Measurements from ENCODE around the gene EFNB3.

EFNB3 gene

DNA sequence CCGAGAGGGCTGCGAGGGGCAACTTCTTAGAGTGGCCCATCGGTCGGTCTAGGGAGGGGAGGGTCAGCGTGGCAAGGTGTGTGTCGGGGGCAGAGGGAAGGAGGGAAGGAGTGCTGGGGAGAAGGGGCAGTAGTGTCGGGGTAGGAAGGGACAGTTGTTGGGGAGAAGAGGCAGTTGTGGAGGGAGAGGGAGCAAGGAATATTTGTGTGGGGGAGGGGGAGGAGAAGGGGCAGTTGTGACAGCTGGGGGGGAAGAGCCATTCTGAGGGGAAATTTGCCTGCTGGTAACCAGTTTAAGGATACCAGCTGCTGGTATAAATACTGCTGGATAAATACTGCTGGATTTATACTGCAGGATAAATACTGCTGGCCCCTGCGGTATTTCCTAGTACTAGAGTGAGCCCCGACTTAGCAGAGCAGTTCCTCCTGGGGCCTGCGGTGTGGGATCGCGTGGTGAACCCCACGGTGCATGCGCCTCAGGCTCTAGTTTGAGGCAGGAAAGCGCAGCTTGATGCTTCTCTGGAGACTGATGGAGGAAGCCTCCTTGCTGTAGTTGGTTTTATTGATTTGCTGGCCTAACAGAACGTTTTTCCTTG lies 12.9 kb downstream of the EFNB3 start:
- DNase-seq (ENCODE audit: low read depth in 2 of 2): no peak

DNA sequence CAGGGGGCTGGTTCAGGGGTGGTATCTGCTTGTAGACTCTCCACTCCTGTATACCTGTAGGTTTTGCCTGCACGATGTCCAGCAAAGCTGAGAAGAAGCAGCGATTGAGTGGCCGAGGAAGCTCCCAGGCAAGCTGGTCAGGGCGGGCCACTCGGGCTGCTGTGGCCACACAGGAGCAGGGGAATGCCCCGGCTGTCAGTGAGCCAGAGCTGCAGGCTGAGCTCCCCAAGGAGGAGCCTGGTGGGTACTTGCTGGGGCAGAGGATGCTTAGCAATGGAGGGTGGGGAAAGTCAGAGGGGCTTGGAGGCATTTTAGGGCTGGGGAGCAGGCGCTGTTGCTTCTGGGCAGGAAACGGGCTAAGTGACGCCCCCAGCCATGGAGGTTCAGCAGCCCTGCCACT lies 14.7 kb downstream of the EFNB3 start:
- DNase-seq (ENCODE audit: low read depth in 2 of 2): no peak

DNA sequence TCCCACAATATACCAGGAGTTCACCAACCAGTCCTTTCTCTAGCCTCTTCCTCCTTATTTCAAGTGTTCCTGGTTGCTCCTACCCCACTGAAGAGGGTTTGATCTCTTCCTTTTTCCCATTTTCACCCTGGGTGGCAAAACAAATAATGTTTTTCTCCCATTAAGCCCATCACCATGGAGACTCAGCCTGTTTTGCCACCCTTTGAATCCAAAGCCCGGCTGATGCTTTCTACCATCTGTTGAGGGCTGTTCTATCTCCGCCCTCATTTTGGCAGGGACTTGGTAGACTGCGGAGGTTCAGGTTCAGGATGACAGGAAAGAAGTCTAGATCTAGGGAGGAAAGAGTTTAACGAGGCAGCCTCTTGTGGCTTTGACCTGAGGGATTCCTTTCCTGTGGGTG lies 15.1 kb downstream of the EFNB3 start:
- no peak for DNase-seq (ENCODE audit: low read depth in 2 of 2)

DNA sequence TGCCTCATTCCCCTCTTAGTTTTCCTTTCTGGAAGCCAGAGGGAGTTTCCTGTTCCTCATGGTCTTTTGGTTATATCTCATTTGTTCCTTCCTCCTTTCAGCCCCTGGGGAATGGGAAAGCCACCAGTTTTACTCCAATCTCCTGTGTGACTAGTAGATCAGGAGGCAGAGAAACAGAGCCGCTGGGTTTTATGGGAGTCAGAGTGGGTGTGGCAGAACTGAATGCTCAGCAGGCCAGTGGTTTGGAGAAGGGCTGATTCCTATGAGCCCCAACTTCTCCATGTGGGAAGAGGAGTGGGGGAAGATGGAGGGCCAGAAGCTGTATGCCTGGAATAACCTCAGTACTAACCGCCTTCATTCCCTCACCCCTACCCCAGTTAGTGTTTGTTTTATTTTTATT lies 16.6 kb downstream of the EFNB3 start:
- DNase-seq (ENCODE audit: low read depth in 2 of 2): no peak

DNA sequence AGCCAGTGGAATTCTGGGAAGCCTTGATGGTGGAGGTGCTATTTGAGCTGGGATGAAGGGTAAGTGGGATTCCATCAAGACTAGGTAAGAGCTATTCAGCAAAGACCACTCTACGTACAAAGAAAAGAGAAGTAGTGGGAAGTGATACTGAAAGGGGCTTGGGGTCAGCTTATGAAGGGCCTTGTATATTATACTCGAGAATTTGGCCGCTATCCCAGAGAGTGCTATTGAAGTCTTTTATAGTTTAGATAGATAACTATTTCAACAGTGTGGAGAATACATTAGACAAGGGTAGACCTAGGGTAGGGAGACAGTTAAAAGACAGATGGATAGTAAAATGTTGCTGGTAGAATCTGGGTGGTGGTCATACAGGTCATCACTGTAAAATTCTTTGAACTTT lies 22.9 kb downstream of the EFNB3 start:
- DNase-seq (ENCODE audit: low read depth in 2 of 2): no peak

DNA sequence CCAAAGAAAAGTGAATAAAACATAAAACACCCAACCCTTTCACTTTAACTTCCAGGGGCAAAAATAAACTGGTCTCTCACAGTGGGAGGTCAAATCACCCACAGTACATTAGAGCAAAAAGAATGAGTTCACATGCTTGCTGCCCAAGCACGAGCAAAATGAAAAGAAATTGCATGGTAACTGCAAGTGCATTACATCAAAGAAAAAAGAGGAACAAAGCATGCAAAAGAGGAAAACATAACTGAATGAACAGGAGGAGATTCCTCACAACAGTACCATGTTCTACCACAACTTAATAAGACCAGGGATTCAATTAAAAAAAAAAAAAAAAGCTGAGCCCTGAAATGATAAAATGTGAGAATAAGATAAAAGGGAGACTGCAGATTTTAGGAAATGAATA lies 24.8 kb downstream of the EFNB3 start:
- no peak for DNase-seq (ENCODE audit: low read depth in 2 of 2)

DNA sequence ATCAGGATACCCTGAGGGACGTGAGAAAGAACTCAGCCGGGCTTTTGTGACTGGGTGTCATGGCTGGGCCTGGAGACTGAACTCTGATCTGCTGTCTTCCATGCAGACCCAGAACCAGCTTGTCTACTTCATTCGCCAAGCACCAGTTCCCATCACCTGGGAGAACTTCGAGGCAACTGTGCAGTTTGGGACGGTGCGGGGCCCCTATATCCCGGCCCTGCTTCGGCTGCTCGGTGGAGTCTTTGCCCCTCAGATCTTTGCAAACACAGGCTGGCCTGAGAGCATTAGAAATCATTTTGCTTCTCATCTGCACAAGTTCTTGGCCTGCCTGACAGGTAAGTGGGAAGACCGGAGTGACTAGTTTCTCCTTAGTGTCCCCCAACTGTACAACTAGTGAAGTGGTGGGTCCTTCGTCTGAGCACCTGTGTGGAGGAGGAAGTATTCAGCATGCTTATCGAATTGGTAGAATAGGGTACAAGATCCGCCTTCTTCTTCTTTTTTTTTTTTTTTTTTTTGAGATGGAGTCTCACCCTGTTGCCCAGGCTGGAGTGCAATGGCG lies 28.1 kb downstream of the EFNB3 start:
- no peak for DNase-seq (ENCODE audit: low read depth in 2 of 2)

- no peak for DNase-seq (ENCODE audit: low read depth in 2 of 2)
These were observed 32.6 kb downstream of the EFNB3 start for GRCh38 chr17:7737601-7738000.

GRCh38 chr17:7739746-7740145 lies 34.7 kb downstream of the EFNB3 start:
- no peak for DNase-seq (ENCODE audit: low read depth in 2 of 2)

GRCh38 chr17:7740481-7741001 lies 35.5 kb downstream of the EFNB3 start:
- DNase-seq (ENCODE audit: low read depth in 2 of 2): no peak

DNA sequence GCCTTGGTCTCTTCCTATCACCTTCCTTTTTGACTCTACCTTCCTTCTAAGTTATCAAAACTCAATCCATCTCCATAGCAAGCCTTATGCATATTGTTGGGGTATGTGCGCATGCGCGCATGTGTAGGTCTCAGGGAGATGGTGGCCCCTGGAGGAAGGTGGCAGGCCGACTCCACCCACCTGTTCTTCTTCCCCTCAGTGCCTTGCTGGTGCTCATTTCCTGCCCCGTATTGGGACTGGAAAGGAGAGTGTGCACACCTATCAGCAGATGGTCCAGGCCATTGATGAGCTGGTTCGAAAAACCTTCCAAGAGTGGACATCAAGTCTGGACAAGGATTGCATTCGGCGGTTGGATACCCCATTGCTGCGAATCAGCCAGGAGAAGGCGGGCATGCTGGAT lies 37.7 kb downstream of the EFNB3 start:
- no peak for DNase-seq (ENCODE audit: low read depth in 2 of 2)

DNA sequence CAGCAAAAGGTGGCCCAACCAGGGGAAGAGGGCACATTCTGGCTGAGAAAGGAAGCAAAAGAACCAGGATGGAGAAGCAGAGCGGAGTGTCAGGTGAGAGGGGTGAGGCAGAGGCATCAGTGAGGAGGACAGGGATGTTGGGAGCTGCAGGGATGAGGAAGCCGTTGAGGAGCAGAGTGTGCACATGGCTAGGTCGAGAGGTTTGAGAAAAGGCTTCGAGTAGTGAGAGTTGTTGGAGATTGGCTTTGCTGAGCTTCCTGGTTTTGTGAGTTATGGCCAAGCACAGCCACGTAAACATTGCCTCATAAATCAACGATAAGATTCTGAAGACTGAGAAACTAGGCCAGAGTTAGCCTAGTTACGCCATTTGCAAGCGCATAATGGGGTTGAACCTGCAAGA lies 39.4 kb downstream of the EFNB3 start:
- no peak for DNase-seq (ENCODE audit: low read depth in 2 of 2)

DNA sequence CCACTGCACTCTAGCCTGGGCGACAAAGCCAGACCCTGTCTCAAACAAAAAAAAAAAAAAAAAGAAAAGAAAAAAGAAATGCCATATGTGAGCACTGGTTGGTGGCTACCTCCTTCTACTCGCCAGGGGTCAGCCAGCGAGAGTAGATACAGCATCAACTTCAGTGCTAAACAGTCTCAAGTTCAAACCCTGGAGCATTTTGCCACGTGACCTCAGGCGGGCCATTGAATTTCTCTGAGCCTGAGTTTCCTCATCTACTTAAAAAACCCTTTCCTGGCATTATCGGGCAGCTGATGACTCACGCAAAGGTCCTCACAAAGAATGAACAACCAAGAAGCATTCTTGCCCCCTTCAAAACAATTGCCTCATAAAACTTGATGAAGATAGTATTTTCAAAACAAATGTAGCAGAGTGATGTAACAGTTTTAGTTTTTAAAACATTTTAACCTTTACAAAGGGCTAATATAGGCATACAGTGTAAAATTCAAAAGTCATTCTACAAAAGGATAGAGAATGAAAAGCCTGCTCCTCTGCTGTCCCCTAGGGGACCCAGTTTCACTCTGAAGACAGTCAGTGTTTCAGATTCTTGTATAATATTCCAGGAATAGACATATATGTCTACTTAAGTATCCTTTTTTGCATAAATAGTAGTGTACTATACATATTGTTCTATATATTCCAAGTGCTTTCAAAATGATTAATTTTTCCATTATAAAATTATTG lies 40.9 kb downstream of the EFNB3 start:
- DNase-seq (ENCODE audit: low read depth in 2 of 2): no peak

GRCh38 chr17:7747635-7748071 lies 42.7 kb downstream of the EFNB3 start:
- DNase-seq (ENCODE audit: low read depth in 2 of 2): no peak

DNA sequence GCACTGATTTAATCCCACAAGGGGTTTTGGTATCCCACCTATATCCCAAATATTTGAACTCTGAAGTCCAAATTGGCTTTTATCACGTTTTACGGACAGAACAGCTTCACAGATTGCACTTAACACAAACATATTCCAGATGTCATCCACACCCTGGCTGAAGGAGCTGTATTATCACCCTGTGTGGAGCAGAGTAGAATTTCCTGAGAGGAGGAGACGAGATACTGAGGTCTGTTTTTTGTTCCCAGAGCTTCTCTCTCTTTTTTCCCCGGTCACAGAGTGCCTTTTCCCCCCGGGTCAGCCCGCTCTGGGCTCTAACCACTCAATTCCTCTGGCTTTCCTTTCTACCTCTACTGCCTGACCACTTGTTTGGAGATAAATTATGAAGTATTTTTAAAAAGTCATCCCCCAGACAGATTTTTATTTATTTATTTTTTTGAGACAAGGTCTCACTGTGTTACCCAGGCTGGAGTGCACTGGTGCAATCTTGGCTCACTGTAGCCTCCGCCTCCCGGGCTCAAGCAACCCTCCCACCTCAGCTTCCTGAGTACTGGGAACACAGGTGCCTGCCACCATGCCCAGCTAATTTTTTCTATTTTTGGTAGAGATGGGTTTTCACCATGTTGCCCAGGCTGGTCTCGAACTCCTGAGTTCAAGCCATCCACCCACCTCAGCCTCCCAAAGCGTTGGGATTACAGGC lies 43.2 kb downstream of the EFNB3 start:
- no peak for DNase-seq (ENCODE audit: low read depth in 2 of 2)

- DNase-seq (ENCODE audit: low read depth in 2 of 2): no peak
These were observed 45.4 kb downstream of the EFNB3 start for GRCh38 chr17:7750321-7750821.

- DNase-seq (ENCODE audit: low read depth in 2 of 2): no peak
These were observed 49.7 kb downstream of the EFNB3 start for GRCh38 chr17:7754656-7755055.

GRCh38 chr17:7755095-7755890 lies 50.3 kb downstream of the EFNB3 start:
- DNase-seq (ENCODE audit: low read depth in 2 of 2): no peak

DNA sequence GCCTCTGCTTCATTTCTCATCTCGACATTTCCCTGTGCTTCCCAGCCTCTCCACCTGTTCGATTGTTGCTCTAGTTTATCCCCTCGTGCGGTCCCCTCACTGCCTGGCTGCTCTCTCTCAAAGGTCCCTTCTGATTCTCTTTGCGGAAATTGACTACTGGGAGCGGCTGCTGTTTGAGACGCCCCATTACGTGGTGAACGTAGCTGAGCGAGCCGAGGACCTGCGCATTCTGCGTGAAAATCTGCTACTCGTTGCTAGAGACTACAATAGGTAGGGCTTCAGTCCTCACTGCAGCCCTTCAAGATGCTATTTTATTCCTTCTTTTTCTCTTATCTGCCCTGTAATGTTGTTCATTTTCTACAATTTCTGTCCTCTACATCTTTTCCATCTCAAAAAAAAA lies 52.0 kb downstream of the EFNB3 start:
- DNase-seq (ENCODE audit: low read depth in 2 of 2): no peak
